GM13976 (cell line): ENCODE measurements around the gene GFPT1.

ENCODE experiments used
- DNase-seq: peaks from one replicate; pipeline ENCODE4 v3.0.0; 2012; ENCODE audit warnings: low spot score
- in situ Hi-C: fragments of 300-500 bp; cut with MboI; formaldehyde crosslinking; loops from one replicate; pipeline ENCODE4 v1.12.0; 2022; ENCODE audit warnings: low sequenced_read_pairs, mixed read lengths, inconsistent platforms; ENCODE audit not compliant: unreplicated experiment
- TF ChIP-seq, protein P1 (sequence below): IDR thresholded peaks from 2 replicates; pipeline ENCODE4 v1.5.1; 2012; ENCODE audit warnings: borderline replicate concordance, mild to moderate bottlenecking; ENCODE audit not compliant: insufficient read depth; ENCODE audit errors: extremely low read depth, missing control alignments, control extremely low read depth

GFPT1 gene

DNA sequence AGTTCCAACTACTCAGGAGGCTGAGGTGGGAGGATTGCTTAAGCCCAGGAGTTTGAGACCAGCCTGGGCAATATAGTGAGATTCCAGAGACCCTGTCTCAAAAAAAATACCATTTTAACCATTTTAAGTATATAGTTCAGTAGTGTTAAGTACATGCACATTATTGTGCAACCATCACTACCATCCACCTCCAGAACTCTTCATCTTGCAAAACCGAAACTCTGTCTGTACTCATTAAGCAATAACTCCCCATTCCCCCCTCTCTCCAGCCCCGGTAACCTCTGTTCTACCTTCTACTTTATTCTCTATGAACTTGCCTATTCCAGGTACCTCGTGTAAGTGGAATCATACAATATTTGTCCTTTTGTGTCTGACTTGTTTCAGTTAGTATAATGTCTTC is 86.4 kb downstream of the GFPT1 start:
- in situ Hi-C loops = loop anchor here (10.0 kb wide), 1 partner anchor 276 kb away; no protein-coding TSS in a partner anchor
- DNase-seq = no peak
- TF ChIP-seq, protein P1, sequence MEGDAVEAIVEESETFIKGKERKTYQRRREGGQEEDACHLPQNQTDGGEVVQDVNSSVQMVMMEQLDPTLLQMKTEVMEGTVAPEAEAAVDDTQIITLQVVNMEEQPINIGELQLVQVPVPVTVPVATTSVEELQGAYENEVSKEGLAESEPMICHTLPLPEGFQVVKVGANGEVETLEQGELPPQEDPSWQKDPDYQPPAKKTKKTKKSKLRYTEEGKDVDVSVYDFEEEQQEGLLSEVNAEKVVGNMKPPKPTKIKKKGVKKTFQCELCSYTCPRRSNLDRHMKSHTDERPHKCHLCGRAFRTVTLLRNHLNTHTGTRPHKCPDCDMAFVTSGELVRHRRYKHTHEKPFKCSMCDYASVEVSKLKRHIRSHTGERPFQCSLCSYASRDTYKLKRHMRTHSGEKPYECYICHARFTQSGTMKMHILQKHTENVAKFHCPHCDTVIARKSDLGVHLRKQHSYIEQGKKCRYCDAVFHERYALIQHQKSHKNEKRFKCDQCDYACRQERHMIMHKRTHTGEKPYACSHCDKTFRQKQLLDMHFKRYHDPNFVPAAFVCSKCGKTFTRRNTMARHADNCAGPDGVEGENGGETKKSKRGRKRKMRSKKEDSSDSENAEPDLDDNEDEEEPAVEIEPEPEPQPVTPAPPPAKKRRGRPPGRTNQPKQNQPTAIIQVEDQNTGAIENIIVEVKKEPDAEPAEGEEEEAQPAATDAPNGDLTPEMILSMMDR = no peak

DNA sequence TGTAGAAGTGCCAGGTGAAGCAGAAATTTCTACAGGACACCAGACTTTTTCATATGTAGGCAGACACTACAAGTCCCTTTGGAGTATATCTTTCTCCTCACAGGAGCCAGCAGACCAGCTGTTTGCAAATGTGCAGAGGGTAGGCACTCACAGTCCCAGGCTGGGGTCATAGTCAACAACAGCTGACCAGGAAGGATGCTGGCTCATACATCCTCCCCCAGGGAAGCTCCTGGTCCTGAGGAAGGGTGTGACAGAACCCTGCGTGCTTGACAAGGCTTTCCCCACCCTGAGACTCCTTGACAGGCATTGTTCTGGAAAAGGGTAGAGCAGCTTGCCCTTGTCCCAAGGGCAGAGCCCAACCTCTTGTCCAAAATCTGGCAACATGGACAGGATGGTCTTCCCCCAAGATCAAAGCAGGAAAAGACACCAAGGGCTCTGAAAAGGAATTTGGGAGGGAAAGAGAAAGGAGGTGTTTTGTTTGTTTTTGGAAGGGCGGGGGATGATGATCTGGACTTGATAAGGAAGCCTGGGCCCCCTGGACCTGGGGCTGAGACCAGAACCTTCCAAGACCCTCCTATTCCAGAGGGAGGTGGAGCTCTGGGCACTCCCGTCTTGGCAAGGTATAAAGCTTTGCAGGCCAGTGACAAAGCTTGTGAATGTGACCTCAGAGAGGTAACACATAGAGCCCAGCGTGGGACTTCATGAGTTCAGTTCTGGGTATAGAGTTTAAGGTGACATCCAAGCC is 87.1 kb downstream of the GFPT1 start:
- in situ Hi-C loops = loop anchor here (10.0 kb wide), 1 partner anchor 275 kb away; no protein-coding TSS in a partner anchor

DNA sequence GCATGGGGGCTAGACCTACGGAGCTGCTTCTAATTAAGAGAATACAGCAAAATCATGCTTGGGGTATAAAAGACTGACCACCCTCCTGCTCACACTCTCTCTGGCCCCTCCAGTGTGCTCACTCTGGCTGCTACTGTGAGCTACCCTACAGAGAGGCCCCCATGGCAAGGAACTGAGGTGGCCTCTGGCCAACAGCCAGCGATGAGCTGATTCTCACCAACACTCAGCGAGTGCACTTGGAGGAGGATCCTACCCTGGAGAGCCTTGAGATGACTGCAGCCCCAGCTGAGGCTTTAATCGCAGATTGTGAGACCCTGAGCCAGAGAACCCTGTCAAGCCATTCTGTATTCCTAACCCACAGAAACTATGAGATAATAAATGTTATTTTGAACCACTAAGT is 88.2 kb downstream of the GFPT1 start:
- TF ChIP-seq, protein P1 = no peak

More for the DNA sequence above, 87.1 kb downstream of the GFPT1 start:
- DNase-seq = no peak
- TF ChIP-seq, protein P1 = no peak

DNA sequence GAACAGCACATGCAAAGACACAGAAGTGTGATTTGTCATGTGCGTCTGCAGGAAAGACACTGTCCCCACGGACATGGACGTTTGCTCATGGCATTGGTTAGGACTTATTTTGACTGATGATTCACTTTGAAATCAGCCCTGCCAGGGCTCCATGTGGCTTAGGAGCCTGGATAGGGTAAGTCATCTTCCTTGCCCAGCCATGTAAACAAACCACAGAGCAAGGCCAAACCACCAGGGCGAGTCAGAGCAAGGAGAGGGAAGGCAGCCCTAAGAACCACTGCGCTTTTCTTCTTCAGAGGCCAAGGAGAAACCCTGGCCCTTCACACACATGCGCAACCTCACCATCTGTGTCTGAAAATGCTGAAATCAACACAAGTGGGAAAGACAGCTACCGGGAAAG is 88.8 kb downstream of the GFPT1 start:
- TF ChIP-seq, protein P1 = no peak
- DNase-seq = no peak
- in situ Hi-C loops = no loop called here

More for the DNA sequence above, 88.2 kb downstream of the GFPT1 start:
- no peak for DNase-seq
- in situ Hi-C loops = no loop called here

DNA sequence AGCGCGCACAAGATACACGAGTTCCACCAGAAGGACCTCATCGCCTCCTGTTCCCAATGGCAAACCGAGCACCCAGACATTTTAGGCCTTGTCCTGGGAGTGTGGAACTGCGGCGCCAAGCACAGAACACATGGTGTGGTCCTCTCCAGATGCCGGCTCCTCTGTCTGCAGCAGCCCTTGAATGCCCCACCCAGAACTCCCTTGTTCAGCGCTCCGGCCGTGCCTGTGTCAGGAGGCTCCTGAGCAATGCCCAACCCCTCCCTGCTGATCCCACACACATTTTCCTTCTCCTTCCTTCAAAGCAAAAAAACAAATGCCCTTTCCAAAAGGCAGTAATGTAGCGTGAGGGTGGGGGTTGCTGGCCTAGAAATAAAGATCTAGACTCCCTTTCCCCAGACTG is 89.8 kb downstream of the GFPT1 start:
- no peak for DNase-seq
- in situ Hi-C loops = no loop called here
- TF ChIP-seq, protein P1 = no peak

DNA sequence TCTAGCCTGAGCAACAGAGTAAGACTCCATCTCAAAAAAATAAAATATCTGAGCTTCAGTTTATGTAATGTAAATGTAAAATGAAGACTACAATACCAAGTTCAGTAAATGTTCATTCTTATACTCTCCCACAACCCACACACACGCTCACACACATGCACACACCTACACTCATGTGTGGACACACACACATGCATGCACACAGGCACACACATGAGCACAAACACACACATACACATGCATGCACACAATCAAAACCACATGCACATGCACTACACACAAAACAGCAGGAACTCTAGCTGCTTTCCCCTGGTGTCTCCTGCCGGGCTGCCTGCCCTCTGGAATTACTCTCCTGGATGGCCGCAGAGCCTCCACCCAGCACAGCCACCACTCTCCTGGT is 90.6 kb downstream of the GFPT1 start:
- in situ Hi-C loops = no loop called here
- no peak for DNase-seq
- TF ChIP-seq, protein P1 = no peak
